Activated CD8-positive, alpha-beta memory T cell treated with anti-CD3 and anti-CD28 coated beads for 48 hours (primary cell): ENCODE results near the gene FRK.
"Not testable (repeated sequence)": the region's sequence is repeated elsewhere in the genome, so short reads cannot be mapped to it uniquely, and the experiment has no call there.

ENCODE experiments used
- DNase-seq, 3 experiments: peaks; one replicate each; pipeline ENCODE4 v3.0.0-alpha.2; 2020; ENCODE audit warnings: low read depth in 2 of 3, low spot score in 2 of 3

Gene FRK

DNA sequence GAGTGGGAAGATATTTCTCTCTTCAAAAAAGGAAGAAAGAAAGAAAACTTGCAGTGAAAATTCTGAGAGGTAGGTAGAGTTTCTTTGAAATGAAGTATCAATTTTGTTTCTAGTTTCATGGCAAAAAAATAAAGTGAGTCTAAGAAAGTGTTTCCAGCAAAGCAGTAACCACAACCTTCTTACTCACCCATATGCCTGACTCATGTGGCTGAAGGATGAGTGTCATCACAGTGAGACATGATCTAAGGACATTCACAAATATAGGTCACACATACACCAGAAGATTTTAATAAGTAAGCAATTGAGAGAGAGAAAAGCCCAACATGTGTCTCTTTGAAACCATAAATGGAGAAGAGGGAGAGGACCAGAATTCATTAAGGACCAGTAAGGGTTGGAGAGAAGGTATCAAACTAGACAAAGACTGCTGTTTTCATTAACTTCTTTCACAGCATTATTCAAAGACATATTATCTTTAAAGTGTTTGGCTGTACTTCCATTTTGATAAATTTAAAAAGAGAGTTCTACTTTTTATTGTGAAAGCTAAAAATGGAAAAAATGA lies 169.5 kb downstream of the FRK start:
- no peak for DNase-seq

DNA sequence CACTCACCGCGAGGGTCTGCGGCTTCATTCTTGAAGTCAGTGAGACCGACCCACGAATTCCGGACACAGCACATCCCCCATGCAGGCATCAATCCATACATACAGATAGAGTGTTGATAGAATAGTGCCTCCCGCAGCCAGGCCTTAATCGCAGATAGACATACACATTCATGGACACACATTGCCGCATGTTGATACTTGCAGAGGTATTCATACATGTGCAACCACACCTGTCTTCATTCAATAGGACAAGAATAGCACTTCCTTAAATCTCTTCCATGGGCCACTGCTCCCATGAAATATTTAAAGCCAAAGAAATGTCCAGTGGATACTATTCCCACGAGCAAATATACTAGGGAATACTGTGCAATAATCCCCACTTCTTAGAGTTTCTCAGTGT lies 170.5 kb downstream of the FRK start:
- DNase-seq = no peak

DNA sequence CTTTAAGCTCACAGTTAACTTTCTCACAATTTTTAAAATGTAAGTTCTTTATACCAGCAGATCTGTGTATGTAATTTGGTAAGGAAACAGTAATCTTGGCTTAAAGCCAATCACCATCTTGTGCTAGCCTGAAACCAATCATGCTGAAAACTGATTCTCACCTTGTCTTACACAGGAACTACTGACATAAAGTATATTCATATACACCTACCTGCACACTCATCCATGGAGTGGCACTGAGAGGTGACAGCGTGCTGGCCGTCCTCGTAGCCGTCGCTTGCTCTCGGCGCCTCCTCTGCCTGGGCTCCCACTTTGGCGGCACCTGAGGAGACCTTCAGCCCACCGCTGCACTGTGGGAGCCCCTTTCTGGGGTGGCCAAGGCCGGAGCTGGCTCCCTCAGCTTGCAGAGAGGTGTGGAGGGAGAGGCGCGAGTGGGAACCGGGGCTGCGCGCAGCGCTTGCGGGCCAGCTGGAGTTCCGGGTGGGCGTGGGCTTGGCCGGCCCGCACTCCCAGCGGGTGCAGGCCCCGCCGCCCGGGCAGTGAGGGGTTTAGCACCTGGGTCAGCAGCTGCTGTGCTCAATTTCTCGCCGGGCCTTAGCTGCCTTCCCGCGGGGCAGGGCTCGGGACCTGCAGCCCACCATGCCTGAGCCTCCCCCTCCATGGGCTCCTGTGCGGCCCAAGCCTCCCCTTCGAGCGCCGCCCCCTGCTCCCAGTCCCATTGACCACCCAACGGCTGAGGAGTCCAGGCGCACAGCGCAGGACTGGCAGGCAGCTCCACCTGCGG lies 171.8 kb downstream of the FRK start:
- not testable (repeated sequence) for DNase-seq

DNA sequence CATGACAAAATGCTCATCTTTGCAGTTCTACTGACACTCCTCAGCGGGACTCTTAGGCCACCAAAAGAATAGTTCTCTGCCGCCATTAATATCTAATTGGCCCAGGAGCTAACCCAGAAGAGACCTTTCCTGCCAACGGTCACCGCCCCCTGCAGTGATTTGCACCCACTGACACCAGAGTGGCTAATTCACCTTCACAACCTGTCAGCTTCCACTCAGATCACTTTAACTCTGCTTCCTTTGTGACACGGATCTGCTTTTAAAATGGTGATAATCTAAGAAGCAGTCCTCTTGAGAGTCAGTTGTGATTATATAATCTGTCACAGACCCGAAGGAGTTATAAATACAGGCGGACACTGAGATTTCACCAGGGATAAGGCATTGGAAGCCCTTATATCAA lies 172.8 kb downstream of the FRK start:
- no peak for DNase-seq

DNA sequence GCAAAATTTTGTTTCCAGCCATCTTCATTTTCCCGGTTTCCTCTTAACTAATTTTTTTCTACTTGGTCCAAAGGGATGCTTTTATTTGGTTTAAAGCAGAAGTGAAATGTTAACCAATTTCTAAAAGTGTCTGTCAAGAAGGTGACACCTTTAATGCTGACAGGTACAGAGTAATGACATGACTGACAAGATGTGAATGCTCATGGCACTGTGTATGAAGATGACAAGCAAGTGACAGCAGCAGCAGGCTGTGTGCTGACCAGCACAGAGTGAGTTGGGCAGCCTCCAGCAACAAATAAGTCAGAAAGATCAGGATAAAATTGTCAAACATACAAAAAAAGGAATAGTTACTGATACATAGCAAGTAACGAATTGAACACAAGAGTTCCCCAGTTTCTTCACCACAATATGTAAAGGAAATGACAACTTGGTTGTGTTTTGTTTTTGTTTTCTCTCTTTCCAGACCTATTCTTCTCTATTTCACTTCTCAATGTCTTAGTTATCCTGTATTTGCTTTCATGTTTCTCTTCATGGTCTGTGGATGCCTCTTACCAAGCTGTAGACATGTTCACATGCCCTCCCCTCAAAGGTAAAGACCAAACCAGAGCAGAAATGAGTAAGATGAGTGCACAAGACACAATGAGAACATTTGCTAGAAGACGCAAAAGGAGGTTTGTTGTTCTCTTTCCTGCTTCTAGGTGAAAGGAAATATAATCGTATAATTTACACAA lies 174.9 kb downstream of the FRK start:
- no peak for DNase-seq

DNA sequence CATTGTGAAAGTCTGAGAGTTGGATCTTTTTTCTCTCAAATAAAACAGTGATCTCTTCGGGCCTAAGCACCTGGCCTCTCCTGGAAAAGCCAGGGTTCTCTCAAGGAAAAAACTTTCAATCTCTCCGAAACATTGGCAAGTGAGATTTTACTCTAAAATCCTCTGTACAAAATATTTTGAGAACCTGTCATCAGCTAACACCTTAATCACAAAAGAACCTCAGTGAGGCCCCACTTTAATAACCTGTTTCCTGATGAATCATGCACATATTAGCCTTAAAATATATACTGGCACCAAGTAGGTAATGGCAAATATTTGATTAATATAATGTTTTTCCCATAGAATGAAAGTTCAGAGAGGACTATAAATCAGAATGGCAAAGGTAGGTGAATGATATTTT lies 177.9 kb downstream of the FRK start:
- no peak for DNase-seq

DNA sequence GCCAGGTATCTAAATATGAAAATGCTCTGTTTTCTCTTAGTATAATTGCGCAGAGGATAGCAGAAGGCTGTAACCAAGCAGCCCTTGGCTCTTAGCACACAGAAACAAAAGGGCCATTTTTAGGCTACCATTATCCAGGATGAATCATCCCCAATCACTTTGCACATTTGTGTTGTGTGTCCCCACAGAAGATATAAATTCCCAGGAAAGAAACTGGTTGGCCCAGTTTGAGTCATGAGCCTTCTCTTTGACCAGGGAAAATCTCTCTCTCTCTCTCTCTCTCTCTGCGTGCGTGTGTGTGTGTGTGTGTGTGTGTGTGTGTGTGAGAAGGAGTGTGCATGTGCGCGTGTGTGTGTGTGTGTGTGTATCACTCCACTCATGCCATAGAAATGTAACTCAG lies 178.5 kb downstream of the FRK start:
- no peak for DNase-seq
